ENCODE measurements around the gene TMEM60. TPM values are rescaled to one million over a fixed set of nuclear protein-coding genes. Genes with fewer than 3 reads are reported as not detected.

The TMEM60 gene
- total RNA-seq, 6 donors from 2014 or later = 8.7 to 19.7 (median 19.1) TPM; not detected in 1

GRCh38 chr7:77753173-77753572 lies 45.1 kb downstream of the TMEM60 start:
- Histone ChIP-seq H3K4me1 (peaks cover 11 to 30% (median 19%) of the 10 kb centered on the region in 4 donors), H3K27ac (no peak overlapping the region), H3K27me3 (no peaks in the 10 kb centered on the region), H3K9me3 (no peaks in the 10 kb centered on the region), H3K36me3 (peaks cover 0 to 8% (median 4%) of the 10 kb centered on the region in 4 donors), H3K4me3 (no peak overlapping the region)
- TF ChIP-seq POLR2AphosphoS5 (IDR thresholded peaks at IDR 0.05) = no peak
- DNase-seq (no peak), ATAC-seq (ENCODE audit: low FRiP score in 2 of 2) (no peak)
- 33 to 40% methylated on average over 1 of the region's 1 CpG for WGBS, 2 donors

GRCh38 chr7:77752016-77752415 lies 46.2 kb downstream of the TMEM60 start:
- Histone ChIP-seq H3K27me3 (no peaks in the 10 kb centered on the region), H3K4me3 (no peak overlapping the region), H3K9me3 (no peaks in the 10 kb centered on the region), H3K27ac (peak overlapping the region in 1 of 4 donors; percentile 4), H3K4me1 (peaks cover 15 to 35% (median 23%) of the 10 kb centered on the region in 4 donors), H3K36me3 (peaks cover 0 to 8% (median 4%) of the 10 kb centered on the region in 4 donors)
- DNase-seq (peak in 1 of 2 donors; percentile 39), ATAC-seq (ENCODE audit: low FRiP score in 2 of 2) (peak; percentile 66 to 68)
- WGBS, 2 donors = 38 to 42% methylated on average over 2 of the region's 2 CpGs
- TF ChIP-seq EP300 (IDR thresholded peaks at IDR 0.05) = no peak
- TF ChIP-seq POLR2AphosphoS5 (IDR thresholded peaks at IDR 0.05) = no peak
- TF ChIP-seq CTCF (IDR thresholded peaks at IDR 0.05) = no peak
- TF ChIP-seq POLR2A (IDR thresholded peaks at IDR 0.05) = no peak

- no peaks in the 10 kb centered on the region for H3K27me3 ChIP-seq
- H3K4me1 ChIP-seq = peaks cover 12 to 32% (median 18%) of the 10 kb centered on the region in 4 donors
- TF ChIP-seq POLR2AphosphoS5 (IDR thresholded peaks at IDR 0.05) (no peak), CTCF (IDR thresholded peaks at IDR 0.05) (no peak), POLR2A (IDR thresholded peaks at IDR 0.05) (no peak), EP300 (IDR thresholded peaks at IDR 0.05) (no peak)
- WGBS, 2 donors = 32 to 42% methylated on average over 1 of the region's 1 CpG
- ATAC-seq (ENCODE audit: low FRiP score in 2 of 2) (no peak), DNase-seq (no peak)
- H3K36me3 ChIP-seq = peaks cover 0 to 15% (median 6%) of the 10 kb centered on the region in 4 donors
- H3K27ac ChIP-seq = no peak overlapping the region
- no peak overlapping the region for H3K4me3 ChIP-seq
- H3K9me3 ChIP-seq = no peaks in the 10 kb centered on the region
Observed at GRCh38 chr7:77747718-77748117, 50.5 kb downstream of the TMEM60 start.

GRCh38 chr7:77747178-77747577 lies 51.1 kb downstream of the TMEM60 start:
- ATAC-seq (ENCODE audit: low FRiP score in 2 of 2) = peak in 1 of 2 donors; percentile 14
- TF ChIP-seq EP300 (IDR thresholded peaks at IDR 0.05) = no peak
- no peak for TF ChIP-seq CTCF (IDR thresholded peaks at IDR 0.05)
- no peak for TF ChIP-seq POLR2A (IDR thresholded peaks at IDR 0.05)
- no peak for TF ChIP-seq POLR2AphosphoS5 (IDR thresholded peaks at IDR 0.05)

GRCh38 chr7:77746824-77747165 lies 51.4 kb downstream of the TMEM60 start:
- 89 to 92% methylated on average over 2 of the region's 2 CpGs for WGBS, 2 donors
- TF ChIP-seq POLR2A (IDR thresholded peaks at IDR 0.05) = no peak
- TF ChIP-seq POLR2AphosphoS5 (IDR thresholded peaks at IDR 0.05) = no peak
- no peak for TF ChIP-seq EP300 (IDR thresholded peaks at IDR 0.05)
- no peak for TF ChIP-seq CTCF (IDR thresholded peaks at IDR 0.05)
- H3K4me3 ChIP-seq = no peak overlapping the region

More at GRCh38 chr7:77747178-77747577, 51.1 kb downstream of the TMEM60 start:
- WGBS, 2 donors = 48 to 50% methylated on average over 2 of the region's 2 CpGs
- H3K27ac ChIP-seq = no peak overlapping the region
- no peak overlapping the region for H3K4me3 ChIP-seq
- H3K36me3 ChIP-seq = peaks cover 0 to 15% (median 6%) of the 10 kb centered on the region in 4 donors
- no peak for DNase-seq
- H3K27me3 ChIP-seq = no peaks in the 10 kb centered on the region
- peaks cover 8 to 27% (median 13%) of the 10 kb centered on the region in 4 donors for H3K4me1 ChIP-seq
- H3K9me3 ChIP-seq = no peaks in the 10 kb centered on the region

More at GRCh38 chr7:77746824-77747165, 51.4 kb downstream of the TMEM60 start:
- no peak overlapping the region for H3K27ac ChIP-seq
- H3K4me1 ChIP-seq = peaks cover 5 to 23% (median 11%) of the 10 kb centered on the region in 4 donors
- H3K9me3 ChIP-seq = no peaks in the 10 kb centered on the region
- H3K27me3 ChIP-seq = no peaks in the 10 kb centered on the region
- DNase-seq (no peak), ATAC-seq (ENCODE audit: low FRiP score in 2 of 2) (no peak)
- H3K36me3 ChIP-seq = peaks cover 0 to 15% (median 6%) of the 10 kb centered on the region in 4 donors
